ENCODE results near the gene TMED9. TPM values are rescaled to one million over a fixed set of nuclear protein-coding genes. Genes with fewer than 3 reads are reported as not detected.
A peak's percentile ranks its signal among the peaks of the same experiment; 100 is the strongest.

TMED9 gene
- total RNA-seq, 2 experiments from 2014 or later: 67.6 to 134 TPM

DNA sequence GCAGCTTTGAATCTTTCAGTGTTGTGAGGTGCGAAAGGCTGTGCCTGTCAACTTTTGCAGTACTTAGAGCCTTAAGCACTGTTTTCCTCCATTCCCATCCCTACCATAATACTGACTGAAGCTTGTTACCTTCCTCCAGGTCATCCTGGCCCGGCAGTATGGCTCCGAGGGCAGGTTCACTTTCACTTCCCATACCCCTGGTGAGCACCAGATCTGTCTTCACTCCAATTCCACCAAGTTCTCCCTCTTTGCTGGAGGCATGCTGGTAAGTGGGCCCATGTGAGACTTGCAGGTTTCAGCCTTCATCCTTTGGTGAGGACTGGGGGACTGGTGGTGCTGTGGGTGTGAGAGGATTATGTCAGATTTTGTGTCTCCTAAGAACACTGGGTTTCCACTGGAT is 1.5 kb downstream of the TMED9 start:
- 0 out of 2 replicates have a peak, but pooled peaks cover 5% of the 10 kb centered on the region for H4K20me1 ChIP-seq (ENCODE audit: insufficient read depth, low read length)
- H3K36me3 ChIP-seq (ENCODE audit: insufficient read depth, low read length): peaks cover 41% of the 10 kb centered on the region
- H3K4me3 ChIP-seq (ENCODE audit: low read depth, low read length, poor library complexity, severe bottlenecking): peak overlapping the region; percentile 91
- ChIA-PET POLR2A (interaction anchor here (0.6 to 1.1 kb wide), 6 partner anchors 12 to 85 kb away, joined by 3 to 5 read pairs (median 3); no protein-coding TSS in a partner anchor), CTCF (ENCODE audit: unreplicated experiment) (no interaction called here)
- TF ChIP-seq EZH2phosphoT487 (IDR thresholded peaks at IDR 0.05; ENCODE audit: borderline replicate concordance, low read depth, low read length): no peak
- TF ChIP-seq, protein P1, sequence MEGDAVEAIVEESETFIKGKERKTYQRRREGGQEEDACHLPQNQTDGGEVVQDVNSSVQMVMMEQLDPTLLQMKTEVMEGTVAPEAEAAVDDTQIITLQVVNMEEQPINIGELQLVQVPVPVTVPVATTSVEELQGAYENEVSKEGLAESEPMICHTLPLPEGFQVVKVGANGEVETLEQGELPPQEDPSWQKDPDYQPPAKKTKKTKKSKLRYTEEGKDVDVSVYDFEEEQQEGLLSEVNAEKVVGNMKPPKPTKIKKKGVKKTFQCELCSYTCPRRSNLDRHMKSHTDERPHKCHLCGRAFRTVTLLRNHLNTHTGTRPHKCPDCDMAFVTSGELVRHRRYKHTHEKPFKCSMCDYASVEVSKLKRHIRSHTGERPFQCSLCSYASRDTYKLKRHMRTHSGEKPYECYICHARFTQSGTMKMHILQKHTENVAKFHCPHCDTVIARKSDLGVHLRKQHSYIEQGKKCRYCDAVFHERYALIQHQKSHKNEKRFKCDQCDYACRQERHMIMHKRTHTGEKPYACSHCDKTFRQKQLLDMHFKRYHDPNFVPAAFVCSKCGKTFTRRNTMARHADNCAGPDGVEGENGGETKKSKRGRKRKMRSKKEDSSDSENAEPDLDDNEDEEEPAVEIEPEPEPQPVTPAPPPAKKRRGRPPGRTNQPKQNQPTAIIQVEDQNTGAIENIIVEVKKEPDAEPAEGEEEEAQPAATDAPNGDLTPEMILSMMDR (conservative IDR thresholded peaks at IDR 0.05; ENCODE audit: low read length): no peak
- H3K9me3 ChIP-seq (ENCODE audit: low read length): no peaks in the 10 kb centered on the region
- peaks cover 16% of the 10 kb centered on the region for H3K4me1 ChIP-seq (ENCODE audit: insufficient read depth, low read length, poor library complexity, severe bottlenecking)
- BruUV-seq (replicated peaks): no TSS peak
- intact Hi-C loops (cut with micrococcal nuclease; ENCODE audit: unreplicated experiment): loop anchor here (2.0 to 10.0 kb wide), 3 partner anchors 85 to 471 kb away; partner anchors contain the start of genes DOK3, F12 and PFN3
- peak overlapping the region; percentile 81 for H3K4me2 ChIP-seq (ENCODE audit: low read length)
- DNase-seq (ENCODE audit: low spot score): no peak
- no peak overlapping the region for H3K27ac ChIP-seq (ENCODE audit: low read depth, low read length, poor library complexity, severe bottlenecking)
- H3K79me2 ChIP-seq (ENCODE audit: insufficient read depth, low read depth, low read length): peaks cover 21% of the 10 kb centered on the region
- no peak overlapping the region for H2AFZ ChIP-seq (ENCODE audit: low read length)
- no peaks in the 10 kb centered on the region for H3K9me2 ChIP-seq (ENCODE audit: insufficient read depth, low read length)

DNA sequence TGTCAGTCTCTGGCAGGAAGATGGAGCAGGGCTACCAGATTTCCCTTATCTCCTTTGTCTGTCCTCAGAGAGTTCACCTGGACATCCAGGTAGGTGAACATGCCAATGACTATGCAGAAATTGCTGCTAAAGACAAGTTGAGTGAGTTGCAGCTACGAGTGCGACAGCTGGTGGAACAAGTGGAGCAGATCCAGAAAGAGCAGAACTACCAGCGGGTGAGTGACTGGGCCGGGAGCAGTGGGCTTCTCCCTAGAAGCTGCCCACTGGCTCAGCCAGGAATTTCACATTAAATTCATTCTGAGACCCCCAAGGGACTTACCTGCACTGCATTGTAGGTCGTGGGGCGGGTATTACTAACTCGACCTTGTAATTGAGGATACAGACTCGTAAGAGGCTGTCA is 2.1 kb downstream of the TMED9 start:
- H3K9me2 ChIP-seq (ENCODE audit: insufficient read depth, low read length): no peaks in the 10 kb centered on the region
- H3K4me3 ChIP-seq (ENCODE audit: low read depth, low read length, poor library complexity, severe bottlenecking): no peak overlapping the region
- H3K9me3 ChIP-seq (ENCODE audit: low read length): no peaks in the 10 kb centered on the region
- DNase-seq (ENCODE audit: low spot score): no peak
- no peak overlapping the region for H3K4me2 ChIP-seq (ENCODE audit: low read length)
- no peak for TF ChIP-seq EZH2phosphoT487 (IDR thresholded peaks at IDR 0.05; ENCODE audit: borderline replicate concordance, low read depth, low read length)
- TF ChIP-seq, protein P1 (conservative IDR thresholded peaks at IDR 0.05; ENCODE audit: low read length): no peak
- BruUV-seq (replicated peaks): no TSS peak
- H2AFZ ChIP-seq (ENCODE audit: low read length): no peak overlapping the region
- peaks cover 21% of the 10 kb centered on the region for H3K79me2 ChIP-seq (ENCODE audit: insufficient read depth, low read depth, low read length)
- CTCF ChIA-PET (ENCODE audit: unreplicated experiment): no interaction called here
- 0 out of 2 replicates have a peak, but pooled peaks cover 5% of the 10 kb centered on the region for H4K20me1 ChIP-seq (ENCODE audit: insufficient read depth, low read length)
- intact Hi-C loops (cut with micrococcal nuclease; ENCODE audit: unreplicated experiment): loop anchor here (10.0 kb wide), 2 partner anchors 189 to 471 kb away; partner anchors contain the start of genes F12 and PFN3
- H3K4me1 ChIP-seq (ENCODE audit: insufficient read depth, low read length, poor library complexity, severe bottlenecking): peaks cover 17% of the 10 kb centered on the region
- peaks cover 41% of the 10 kb centered on the region for H3K36me3 ChIP-seq (ENCODE audit: insufficient read depth, low read length)
- H3K27ac ChIP-seq (ENCODE audit: low read depth, low read length, poor library complexity, severe bottlenecking): no peak overlapping the region
- POLR2A ChIA-PET: interaction anchor here (1.1 kb wide), 1 partner anchor 15 kb away, joined by 5 read pairs; no protein-coding TSS in a partner anchor

DNA sequence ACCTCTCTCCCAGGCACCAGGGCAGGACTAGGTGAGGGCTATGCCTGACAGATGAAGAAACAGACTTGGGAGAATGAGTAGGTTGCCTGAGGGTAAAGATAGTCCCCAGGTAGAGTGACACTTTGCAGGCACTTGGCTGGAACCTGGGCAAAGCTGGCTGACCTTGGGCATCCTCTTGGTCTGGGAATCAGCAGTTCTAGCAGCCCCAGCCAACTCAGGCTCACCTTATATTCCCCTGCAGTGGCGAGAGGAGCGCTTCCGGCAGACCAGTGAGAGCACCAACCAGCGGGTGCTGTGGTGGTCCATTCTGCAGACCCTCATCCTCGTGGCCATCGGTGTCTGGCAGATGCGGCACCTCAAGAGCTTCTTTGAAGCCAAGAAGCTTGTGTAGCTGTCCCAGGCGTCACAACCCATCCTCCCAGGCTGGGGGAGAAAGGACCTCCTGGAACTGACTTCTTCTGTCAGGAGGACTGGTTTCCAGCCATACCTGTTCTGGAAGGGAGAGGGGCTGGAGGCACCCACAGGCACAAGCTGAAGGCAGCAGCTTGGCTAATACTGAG is 3.1 kb downstream of the TMED9 start:
- DNase-seq (ENCODE audit: low spot score): no peak
- Histone ChIP-seq H3K4me2 (ENCODE audit: low read length) (no peak overlapping the region), H2AFZ (ENCODE audit: low read length) (no peak overlapping the region), H4K20me1 (ENCODE audit: insufficient read depth, low read length) (0 out of 2 replicates have a peak, but pooled peaks cover 5% of the 10 kb centered on the region), H3K27ac (ENCODE audit: low read depth, low read length, poor library complexity, severe bottlenecking) (no peak overlapping the region), H3K4me3 (ENCODE audit: low read depth, low read length, poor library complexity, severe bottlenecking) (no peak overlapping the region), H3K9me3 (ENCODE audit: low read length) (no peaks in the 10 kb centered on the region), H3K9me2 (ENCODE audit: insufficient read depth, low read length) (no peaks in the 10 kb centered on the region), H3K4me1 (ENCODE audit: insufficient read depth, low read length, poor library complexity, severe bottlenecking) (peaks cover 20% of the 10 kb centered on the region), H3K79me2 (ENCODE audit: insufficient read depth, low read depth, low read length) (peaks cover 21% of the 10 kb centered on the region), H3K36me3 (ENCODE audit: insufficient read depth, low read length) (peaks cover 41% of the 10 kb centered on the region)
- intact Hi-C loops (cut with micrococcal nuclease; ENCODE audit: unreplicated experiment): loop anchor here (10.0 kb wide), 2 partner anchors 190 to 470 kb away; partner anchors contain the start of genes F12 and PFN3
- no TSS peak for BruUV-seq (replicated peaks)
- ChIA-PET POLR2A (no interaction called here), CTCF (ENCODE audit: unreplicated experiment) (interaction anchor here (0.5 kb wide), 1 partner anchor 123 kb away, joined by 3 read pairs; no protein-coding TSS in a partner anchor)
- TF ChIP-seq, protein P1 (conservative IDR thresholded peaks at IDR 0.05; ENCODE audit: low read length): no peak
- no peak for TF ChIP-seq EZH2phosphoT487 (IDR thresholded peaks at IDR 0.05; ENCODE audit: borderline replicate concordance, low read depth, low read length)
